ENCODE measurements around the gene TIGD4.

The TIGD4 gene

GRCh38 chr4:152786627-152787026 lies 7.1 kb upstream of the TIGD4 start:
- TF ChIP-seq REST (IDR thresholded peaks at IDR 0.05; ENCODE audit: insufficient read depth in 1 of 2, low read depth in 2 of 2, low read length in 2 of 2) (no peak), POLR2AphosphoS5 (IDR thresholded peaks at IDR 0.05; ENCODE audit: low read depth, low read length) (no peak), TAF1 (IDR thresholded peaks at IDR 0.05; ENCODE audit: borderline replicate concordance, insufficient read depth, low read length) (no peak), FOXP2 (optimal IDR thresholded peaks at IDR 0.05; ENCODE audit: borderline replicate concordance, extremely low read depth, extremely low read length, insufficient read depth) (no peak), SIN3A (IDR thresholded peaks at IDR 0.05; ENCODE audit: borderline replicate concordance, insufficient read depth, low read length) (no peak)

GRCh38 chr4:152785639-152786615 lies 6.4 kb upstream of the TIGD4 start:
- TF ChIP-seq FOXP2 (optimal IDR thresholded peaks at IDR 0.05; ENCODE audit: borderline replicate concordance, extremely low read depth, extremely low read length, insufficient read depth) (no peak), SIN3A (IDR thresholded peaks at IDR 0.05; ENCODE audit: borderline replicate concordance, insufficient read depth, low read length) (no peak), TAF1 (IDR thresholded peaks at IDR 0.05; ENCODE audit: borderline replicate concordance, insufficient read depth, low read length) (no peak), REST (IDR thresholded peaks at IDR 0.05; ENCODE audit: insufficient read depth in 1 of 2, low read depth in 2 of 2, low read length in 2 of 2) (no peak), POLR2AphosphoS5 (IDR thresholded peaks at IDR 0.05; ENCODE audit: low read depth, low read length) (no peak)

- TF ChIP-seq FOXP2 (optimal IDR thresholded peaks at IDR 0.05; ENCODE audit: borderline replicate concordance, extremely low read depth, extremely low read length, insufficient read depth) (no peak), POLR2AphosphoS5 (IDR thresholded peaks at IDR 0.05; ENCODE audit: low read depth, low read length) (no peak), TAF1 (IDR thresholded peaks at IDR 0.05; ENCODE audit: borderline replicate concordance, insufficient read depth, low read length) (no peak), REST (IDR thresholded peaks at IDR 0.05; ENCODE audit: insufficient read depth in 1 of 2, low read depth in 2 of 2, low read length in 2 of 2) (no peak), SIN3A (IDR thresholded peaks at IDR 0.05; ENCODE audit: borderline replicate concordance, insufficient read depth, low read length) (no peak)
Measured at GRCh38 chr4:152784490-152785350, 5.2 kb upstream of the TIGD4 start.

- TF ChIP-seq FOXP2 (optimal IDR thresholded peaks at IDR 0.05; ENCODE audit: borderline replicate concordance, extremely low read depth, extremely low read length, insufficient read depth): no peak
- TF ChIP-seq POLR2AphosphoS5 (IDR thresholded peaks at IDR 0.05; ENCODE audit: low read depth, low read length): no peak
- no peak for TF ChIP-seq TAF1 (IDR thresholded peaks at IDR 0.05; ENCODE audit: borderline replicate concordance, insufficient read depth, low read length)
- TF ChIP-seq SIN3A (IDR thresholded peaks at IDR 0.05; ENCODE audit: borderline replicate concordance, insufficient read depth, low read length): no peak
- no peak for TF ChIP-seq REST (IDR thresholded peaks at IDR 0.05; ENCODE audit: insufficient read depth in 1 of 2, low read depth in 2 of 2, low read length in 2 of 2)
Measured at GRCh38 chr4:152780267-152780778, 793 bp upstream of the TIGD4 start.
